ENCODE data around the gene PDE4DIP.
"Not testable (repeated sequence)": the region's sequence is repeated elsewhere in the genome, so short reads cannot be mapped to it uniquely, and the experiment has no call there.

- TF ChIP-seq, protein P1, sequence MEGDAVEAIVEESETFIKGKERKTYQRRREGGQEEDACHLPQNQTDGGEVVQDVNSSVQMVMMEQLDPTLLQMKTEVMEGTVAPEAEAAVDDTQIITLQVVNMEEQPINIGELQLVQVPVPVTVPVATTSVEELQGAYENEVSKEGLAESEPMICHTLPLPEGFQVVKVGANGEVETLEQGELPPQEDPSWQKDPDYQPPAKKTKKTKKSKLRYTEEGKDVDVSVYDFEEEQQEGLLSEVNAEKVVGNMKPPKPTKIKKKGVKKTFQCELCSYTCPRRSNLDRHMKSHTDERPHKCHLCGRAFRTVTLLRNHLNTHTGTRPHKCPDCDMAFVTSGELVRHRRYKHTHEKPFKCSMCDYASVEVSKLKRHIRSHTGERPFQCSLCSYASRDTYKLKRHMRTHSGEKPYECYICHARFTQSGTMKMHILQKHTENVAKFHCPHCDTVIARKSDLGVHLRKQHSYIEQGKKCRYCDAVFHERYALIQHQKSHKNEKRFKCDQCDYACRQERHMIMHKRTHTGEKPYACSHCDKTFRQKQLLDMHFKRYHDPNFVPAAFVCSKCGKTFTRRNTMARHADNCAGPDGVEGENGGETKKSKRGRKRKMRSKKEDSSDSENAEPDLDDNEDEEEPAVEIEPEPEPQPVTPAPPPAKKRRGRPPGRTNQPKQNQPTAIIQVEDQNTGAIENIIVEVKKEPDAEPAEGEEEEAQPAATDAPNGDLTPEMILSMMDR (IDR thresholded peaks at IDR 0.05): not testable (repeated sequence)
- TF ChIP-seq EZH2 (IDR thresholded peaks at IDR 0.05): not testable (repeated sequence)
Measured at GRCh38 chr1:148874408-148875388, 30.5 kb downstream of the PDE4DIP start.
